GM13976 (cell line): Measurements from ENCODE around the gene U2AF2.

ENCODE experiments used
- DNase-seq: peaks from one replicate; pipeline ENCODE4 v3.0.0; 2012; ENCODE audit warnings: low spot score
- in situ Hi-C: fragments of 300-500 bp; cut with MboI; formaldehyde crosslinking; loops from one replicate; pipeline ENCODE4 v1.12.0; 2022; ENCODE audit warnings: low sequenced_read_pairs, mixed read lengths, inconsistent platforms; ENCODE audit not compliant: unreplicated experiment
- TF ChIP-seq, protein P1 (sequence below): IDR thresholded peaks from 2 replicates; pipeline ENCODE4 v1.5.1; 2012; ENCODE audit warnings: borderline replicate concordance, mild to moderate bottlenecking; ENCODE audit not compliant: insufficient read depth; ENCODE audit errors: extremely low read depth, missing control alignments, control extremely low read depth

U2AF2 gene

DNA sequence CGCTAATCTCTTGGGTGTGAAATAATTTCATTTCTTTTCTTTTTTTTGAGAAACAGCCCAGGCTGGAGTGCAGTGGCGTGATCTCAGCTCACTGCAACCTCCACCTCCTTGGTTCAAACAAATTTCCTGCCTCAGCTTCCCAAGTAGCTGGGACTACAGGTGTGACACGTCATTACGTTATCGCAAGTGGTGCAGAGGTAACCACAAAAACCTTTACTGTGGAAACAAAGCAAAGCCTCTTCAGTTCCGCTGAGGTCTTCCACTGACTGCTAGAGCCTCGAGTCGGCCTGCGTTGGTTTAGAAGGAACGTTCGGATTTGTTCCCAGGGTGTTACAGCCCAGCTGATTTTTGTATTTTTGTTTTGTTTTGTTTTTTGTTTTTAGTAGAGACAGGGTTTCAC lies 28.5 kb upstream of the U2AF2 start:
- in situ Hi-C loops: loop anchor here (5.0 kb wide), 1 partner anchor 109 kb away; no protein-coding TSS in a partner anchor
- TF ChIP-seq, protein P1, sequence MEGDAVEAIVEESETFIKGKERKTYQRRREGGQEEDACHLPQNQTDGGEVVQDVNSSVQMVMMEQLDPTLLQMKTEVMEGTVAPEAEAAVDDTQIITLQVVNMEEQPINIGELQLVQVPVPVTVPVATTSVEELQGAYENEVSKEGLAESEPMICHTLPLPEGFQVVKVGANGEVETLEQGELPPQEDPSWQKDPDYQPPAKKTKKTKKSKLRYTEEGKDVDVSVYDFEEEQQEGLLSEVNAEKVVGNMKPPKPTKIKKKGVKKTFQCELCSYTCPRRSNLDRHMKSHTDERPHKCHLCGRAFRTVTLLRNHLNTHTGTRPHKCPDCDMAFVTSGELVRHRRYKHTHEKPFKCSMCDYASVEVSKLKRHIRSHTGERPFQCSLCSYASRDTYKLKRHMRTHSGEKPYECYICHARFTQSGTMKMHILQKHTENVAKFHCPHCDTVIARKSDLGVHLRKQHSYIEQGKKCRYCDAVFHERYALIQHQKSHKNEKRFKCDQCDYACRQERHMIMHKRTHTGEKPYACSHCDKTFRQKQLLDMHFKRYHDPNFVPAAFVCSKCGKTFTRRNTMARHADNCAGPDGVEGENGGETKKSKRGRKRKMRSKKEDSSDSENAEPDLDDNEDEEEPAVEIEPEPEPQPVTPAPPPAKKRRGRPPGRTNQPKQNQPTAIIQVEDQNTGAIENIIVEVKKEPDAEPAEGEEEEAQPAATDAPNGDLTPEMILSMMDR: no peak
- no peak for DNase-seq

GRCh38 chr19:55632463-55632834 lies 22.4 kb upstream of the U2AF2 start:
- in situ Hi-C loops: no loop called here
- TF ChIP-seq, protein P1: peak; percentile 73
- DNase-seq: peak; percentile 71

DNA sequence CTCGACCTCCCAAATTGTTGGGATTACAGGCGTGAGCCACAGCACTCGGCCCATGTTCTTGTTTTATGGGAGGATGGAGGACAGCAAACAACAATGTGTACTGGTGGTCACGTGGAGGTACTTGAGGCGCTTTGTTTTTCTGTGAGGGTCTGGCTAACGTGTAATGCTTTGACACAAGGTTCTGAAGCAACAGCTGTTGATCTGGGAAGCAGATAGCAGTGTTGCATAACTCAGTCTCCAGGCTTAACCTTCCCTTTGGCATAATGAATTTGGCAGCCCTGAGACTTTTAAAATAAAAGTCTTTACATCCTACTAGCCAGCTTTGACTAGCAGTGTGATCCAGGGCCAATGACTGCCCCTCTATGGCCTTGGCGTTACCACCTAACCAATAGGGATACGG lies 21.0 kb upstream of the U2AF2 start:
- TF ChIP-seq, protein P1: no peak
- in situ Hi-C loops: no loop called here
- DNase-seq: no peak

DNA sequence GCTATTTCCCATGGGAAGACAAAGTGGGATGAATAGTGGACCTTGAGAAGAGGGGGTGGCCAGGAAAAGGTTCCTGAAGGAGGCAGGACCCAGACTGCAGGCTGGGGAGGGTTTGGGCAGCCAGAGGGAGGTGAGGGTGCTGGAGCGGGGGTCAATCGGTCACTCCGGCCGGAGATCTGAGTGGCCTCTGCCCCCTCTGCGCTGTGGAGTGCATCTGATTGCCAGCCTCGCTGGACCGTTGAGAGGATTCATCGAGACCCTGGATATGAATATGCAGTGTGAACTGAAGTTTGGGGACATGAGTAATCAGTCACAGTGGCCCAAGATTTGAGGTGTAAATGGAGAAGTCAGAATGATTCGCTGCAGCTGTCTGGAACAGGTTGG lies 19.5 kb upstream of the U2AF2 start:
- in situ Hi-C loops: no loop called here
- DNase-seq: no peak
- TF ChIP-seq, protein P1: no peak

DNA sequence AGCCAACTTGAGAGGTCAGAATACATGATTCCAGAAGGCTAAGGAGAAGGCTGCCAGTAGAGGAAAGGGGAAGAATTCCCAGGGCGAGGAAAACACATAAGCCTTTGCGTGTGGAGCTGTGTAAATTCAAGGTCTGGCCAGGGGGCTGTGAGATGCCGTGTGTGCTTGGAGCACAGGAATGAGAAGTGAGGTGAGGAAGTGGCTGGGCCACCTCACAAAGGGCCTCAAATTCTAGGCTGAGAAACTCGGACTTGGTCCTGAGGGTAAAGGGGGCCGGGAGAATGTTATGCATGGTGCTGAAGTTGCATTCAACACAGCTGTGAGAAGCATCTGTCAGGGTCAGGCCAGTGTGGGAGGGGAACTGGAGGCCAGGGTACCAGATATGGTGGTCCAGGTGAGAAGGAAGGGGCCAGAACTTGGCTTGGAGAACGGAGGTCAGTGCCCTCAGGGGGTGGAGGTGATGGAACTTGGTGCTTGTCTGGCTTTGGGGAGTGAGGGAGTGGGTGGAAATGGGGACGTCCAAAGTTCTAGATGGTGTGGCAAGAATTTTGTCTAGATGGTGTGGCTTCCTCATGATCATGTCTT lies 18.9 kb upstream of the U2AF2 start:
- in situ Hi-C loops: no loop called here
- no peak for DNase-seq
- TF ChIP-seq, protein P1: no peak

- TF ChIP-seq, protein P1: no peak
- in situ Hi-C loops: no loop called here
- DNase-seq: no peak
These were observed 18.1 kb upstream of the U2AF2 start for GRCh38 chr19:55636723-55637122.
